WTC11 (cell line): Measurements from ENCODE around the gene MAP3K3. TPM values are rescaled to one million over a fixed set of nuclear protein-coding genes. Genes with fewer than 3 reads are reported as not detected.

Experiments used
- ATAC-seq: fragments of 200-7000 bp; cut with Tn5 transposase; 2 replicates; pipeline ENCODE4 v1.10.0; 2021; ENCODE audit warnings: mild to moderate bottlenecking, moderate library complexity
- CTCF ChIA-PET: fragments of 300-600 bp; sonication (Branson Sonifier 250); formaldehyde crosslinking; loops from one replicate; lab custom pipeline; 2021; ENCODE audit warnings: antibody characterized with exemption; lab: Charles Lee
- POLR2A ChIA-PET: fragments of 350-600 bp; sonication (Branson Sonifier 250); formaldehyde crosslinking; loops from one replicate; lab custom pipeline; 2021; ENCODE audit warnings: antibody characterized with exemption; lab: Charles Lee
- DNase-seq: peaks from one replicate; pipeline ENCODE4 v3.0.0; 2021; ENCODE audit warnings: low spot score
- H3K27ac Mint-ChIP-seq: 2 replicates; pipeline ENCODE4 v1.8.0; 2021; ENCODE audit warnings: mixed read lengths
- H3K27me3 Mint-ChIP-seq: 2 replicates; pipeline ENCODE4 v1.8.0; 2021; ENCODE audit warnings: low read depth, mild to moderate bottlenecking, moderate library complexity, mixed read lengths
- H3K36me3 Mint-ChIP-seq: 2 replicates; pipeline ENCODE4 v1.8.0; 2021; ENCODE audit warnings: mixed read lengths
- H3K4me1 Mint-ChIP-seq: 2 replicates; pipeline ENCODE4 v1.8.0; 2022; ENCODE audit warnings: mixed read lengths
- H3K4me3 Mint-ChIP-seq: 2 replicates; pipeline ENCODE4 v1.8.0; 2021; ENCODE audit warnings: mild to moderate bottlenecking, moderate library complexity, mixed read lengths
- H3K9me3 Mint-ChIP-seq: 2 replicates; pipeline ENCODE4 v1.8.0; 2021; ENCODE audit warnings: mixed read lengths
- ATF1 ChIP-seq: sonication (generic); formaldehyde crosslinking; IDR thresholded peaks from 2 replicates; pipeline ENCODE4 v1.8.1; 2023; ENCODE audit warnings: mild to moderate bottlenecking, moderate library complexity, missing genetic modification reagents
- CDX4 ChIP-seq: fragments of 250-450 bp; sonication (Bioruptor Pico); IDR thresholded peaks from 2 replicates; pipeline ENCODE4 v1.9.0; 2021; ENCODE audit warnings: moderate library complexity, mild to moderate bottlenecking, inconsistent platforms, borderline replicate concordance
- ELF4 ChIP-seq: sonication (generic); formaldehyde crosslinking; IDR thresholded peaks from 2 replicates; pipeline ENCODE4 v1.8.1; 2022; ENCODE audit warnings: low read depth, mild to moderate bottlenecking, moderate library complexity, missing genetic modification reagents
- GRHL2 ChIP-seq: fragments of 250-450 bp; sonication (Bioruptor Pico); IDR thresholded peaks from 2 replicates; pipeline ENCODE4 v1.8.0; 2022; ENCODE audit warnings: mild to moderate bottlenecking, moderate library complexity; ENCODE audit not compliant: insufficient replicate concordance, severe bottlenecking
- MLX ChIP-seq: sonication (generic); formaldehyde crosslinking; IDR thresholded peaks from 2 replicates; pipeline ENCODE4 v1.8.1; 2023; ENCODE audit warnings: mild to moderate bottlenecking, missing genetic modification reagents, moderate library complexity
- SMAD3 ChIP-seq: sonication (generic); formaldehyde crosslinking; IDR thresholded peaks from 2 replicates; pipeline ENCODE4 v1.8.0; 2022; ENCODE audit warnings: missing genetic modification reagents, mild to moderate bottlenecking, borderline replicate concordance
- ZNF263 ChIP-seq: sonication (generic); formaldehyde crosslinking; IDR thresholded peaks from 2 replicates; pipeline ENCODE4 v1.8.1; 2022; ENCODE audit warnings: low read depth, mild to moderate bottlenecking, moderate library complexity, missing genetic modification reagents
- ZNF281 ChIP-seq: sonication (generic); formaldehyde crosslinking; IDR thresholded peaks from 2 replicates; pipeline ENCODE4 v1.8.0; 2023; ENCODE audit warnings: mild to moderate bottlenecking, missing genetic modification reagents
- ZNF416 ChIP-seq: fragments of 250-450 bp; sonication (Bioruptor Pico); IDR thresholded peaks from 2 replicates; pipeline ENCODE4 v1.9.0; 2021; ENCODE audit warnings: mild to moderate bottlenecking, inconsistent platforms
- total RNA-seq: library from RNA; stranded (reverse); gene quantifications from 3 replicates; pipeline ENCODE4 v1.2.3, GENCODE V29; 2021
- TF ChIP-seq, protein P1 (sequence below): sonication (generic); formaldehyde crosslinking; IDR thresholded peaks from 2 replicates; pipeline ENCODE4 v1.8.1; 2022; ENCODE audit warnings: low read depth, missing genetic modification reagents, borderline replicate concordance
- TF ChIP-seq, protein P2 (sequence below): sonication (generic); formaldehyde crosslinking; conservative IDR thresholded peaks from 2 replicates; pipeline ENCODE4 v1.8.1; 2022; ENCODE audit warnings: mild to moderate bottlenecking, missing genetic modification reagents
- TF ChIP-seq, protein P3 (sequence below): fragments of 250-450 bp; sonication (Bioruptor Pico); IDR thresholded peaks from 2 replicates; pipeline ENCODE4 v1.8.0; 2021; ENCODE audit warnings: mild to moderate bottlenecking
- TF ChIP-seq, protein P4 (sequence below): sonication (generic); formaldehyde crosslinking; IDR thresholded peaks from 2 replicates; pipeline ENCODE4 v1.8.1; 2023; ENCODE audit warnings: mild to moderate bottlenecking, missing genetic modification reagents, moderate library complexity

Gene MAP3K3
- total RNA-seq, 1 experiment from 2014 or later, result 25.7 TPM

GRCh38 chr17:63622574-63623390 is 565 bp downstream of the MAP3K3 start (continued):
- TF ChIP-seq, protein P1, sequence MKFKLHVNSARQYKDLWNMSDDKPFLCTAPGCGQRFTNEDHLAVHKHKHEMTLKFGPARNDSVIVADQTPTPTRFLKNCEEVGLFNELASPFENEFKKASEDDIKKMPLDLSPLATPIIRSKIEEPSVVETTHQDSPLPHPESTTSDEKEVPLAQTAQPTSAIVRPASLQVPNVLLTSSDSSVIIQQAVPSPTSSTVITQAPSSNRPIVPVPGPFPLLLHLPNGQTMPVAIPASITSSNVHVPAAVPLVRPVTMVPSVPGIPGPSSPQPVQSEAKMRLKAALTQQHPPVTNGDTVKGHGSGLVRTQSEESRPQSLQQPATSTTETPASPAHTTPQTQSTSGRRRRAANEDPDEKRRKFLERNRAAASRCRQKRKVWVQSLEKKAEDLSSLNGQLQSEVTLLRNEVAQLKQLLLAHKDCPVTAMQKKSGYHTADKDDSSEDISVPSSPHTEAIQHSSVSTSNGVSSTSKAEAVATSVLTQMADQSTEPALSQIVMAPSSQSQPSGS, result no peak
- no peak for TF ChIP-seq ZNF263
- TF ChIP-seq, all 79 proteins: peak for 3

- H3K36me3 Mint-ChIP-seq, result no peaks in the 10 kb centered on the region
- ChIA-PET CTCF (interaction anchor here (0.7 to 2.9 kb wide), 5 partner anchors 12 to 198 kb away, joined by 3 to 67 read pairs (median 3); no protein-coding TSS in a partner anchor), POLR2A (interaction anchor here (0.7 to 0.8 kb wide), 3 partner anchors 12 to 55 kb away, joined by 3 to 4 read pairs (median 4); no protein-coding TSS in a partner anchor)
- H3K4me1 Mint-ChIP-seq, result peaks cover 29% of the 10 kb centered on the region
- H3K4me3 Mint-ChIP-seq, result peak overlapping the region; percentile 98
- DNase-seq (no peak), ATAC-seq (no peak)
- H3K27me3 Mint-ChIP-seq, result no peaks in the 10 kb centered on the region; the same call in 1 of the 2 replicates
- TF ChIP-seq ATF1 (CRISPR knock-in tag) (no peak), CDX4 (CRISPR knock-in tag) (no peak), GRHL2 (CRISPR knock-in tag) (no peak), ZNF416 (CRISPR knock-in tag) (no peak), ZNF281 (CRISPR knock-in tag) (no peak), MLX (CRISPR knock-in tag) (no peak), SMAD3 (CRISPR knock-in tag) (no peak), ELF4 (no peak)
- TF ChIP-seq, protein P2, sequence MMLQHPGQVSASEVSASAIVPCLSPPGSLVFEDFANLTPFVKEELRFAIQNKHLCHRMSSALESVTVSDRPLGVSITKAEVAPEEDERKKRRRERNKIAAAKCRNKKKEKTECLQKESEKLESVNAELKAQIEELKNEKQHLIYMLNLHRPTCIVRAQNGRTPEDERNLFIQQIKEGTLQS (CRISPR knock-in tag), result no peak
- TF ChIP-seq, protein P3, sequence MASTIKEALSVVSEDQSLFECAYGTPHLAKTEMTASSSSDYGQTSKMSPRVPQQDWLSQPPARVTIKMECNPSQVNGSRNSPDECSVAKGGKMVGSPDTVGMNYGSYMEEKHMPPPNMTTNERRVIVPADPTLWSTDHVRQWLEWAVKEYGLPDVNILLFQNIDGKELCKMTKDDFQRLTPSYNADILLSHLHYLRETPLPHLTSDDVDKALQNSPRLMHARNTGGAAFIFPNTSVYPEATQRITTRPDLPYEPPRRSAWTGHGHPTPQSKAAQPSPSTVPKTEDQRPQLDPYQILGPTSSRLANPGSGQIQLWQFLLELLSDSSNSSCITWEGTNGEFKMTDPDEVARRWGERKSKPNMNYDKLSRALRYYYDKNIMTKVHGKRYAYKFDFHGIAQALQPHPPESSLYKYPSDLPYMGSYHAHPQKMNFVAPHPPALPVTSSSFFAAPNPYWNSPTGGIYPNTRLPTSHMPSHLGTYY (CRISPR knock-in tag), result no peak
- TF ChIP-seq, protein P4, sequence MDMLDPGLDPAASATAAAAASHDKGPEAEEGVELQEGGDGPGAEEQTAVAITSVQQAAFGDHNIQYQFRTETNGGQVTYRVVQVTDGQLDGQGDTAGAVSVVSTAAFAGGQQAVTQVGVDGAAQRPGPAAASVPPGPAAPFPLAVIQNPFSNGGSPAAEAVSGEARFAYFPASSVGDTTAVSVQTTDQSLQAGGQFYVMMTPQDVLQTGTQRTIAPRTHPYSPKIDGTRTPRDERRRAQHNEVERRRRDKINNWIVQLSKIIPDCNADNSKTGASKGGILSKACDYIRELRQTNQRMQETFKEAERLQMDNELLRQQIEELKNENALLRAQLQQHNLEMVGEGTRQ, result no peak
- 0 out of 2 replicates have a peak overlapping the region, but pooled peaks have one; percentile 23 for H3K27ac Mint-ChIP-seq
- no peaks in the 10 kb centered on the region for H3K9me3 Mint-ChIP-seq
Observed at GRCh38 chr17:63623786-63624530, 1.7 kb downstream of the MAP3K3 start.
